Gastrocnemius medialis (tissue), 4 donors: ENCODE results near the gene TRHDE.

ENCODE experiments used
- POLR2A ChIP-seq, 2 donors: fragments of 450-650 bp; IDR thresholded peaks; one replicate each; pipeline ENCODE4 v1.6.1; 2017; ENCODE audit warnings: antibody characterized with exemption in 2 of 2, mild to moderate bottlenecking in 2 of 2, moderate library complexity in 2 of 2
- TF ChIP-seq, protein P1 (sequence below), 5 experiments: fragments of 450-650 bp in 3 of 5; fragments of 200-600 bp in 2 of 5; sonication (generic) in 2 of 5; IDR thresholded peaks in 4 of 5; conservative IDR thresholded peaks in 1 of 5; 1 replicate in 4 of 5; 2 replicates in 1 of 5; pipeline ENCODE4 v1.5.1; 2016 to 2019; ENCODE audit warnings: antibody characterized with exemption in 5 of 5, mild to moderate bottlenecking in 3 of 5, moderate library complexity in 3 of 5

DNA sequence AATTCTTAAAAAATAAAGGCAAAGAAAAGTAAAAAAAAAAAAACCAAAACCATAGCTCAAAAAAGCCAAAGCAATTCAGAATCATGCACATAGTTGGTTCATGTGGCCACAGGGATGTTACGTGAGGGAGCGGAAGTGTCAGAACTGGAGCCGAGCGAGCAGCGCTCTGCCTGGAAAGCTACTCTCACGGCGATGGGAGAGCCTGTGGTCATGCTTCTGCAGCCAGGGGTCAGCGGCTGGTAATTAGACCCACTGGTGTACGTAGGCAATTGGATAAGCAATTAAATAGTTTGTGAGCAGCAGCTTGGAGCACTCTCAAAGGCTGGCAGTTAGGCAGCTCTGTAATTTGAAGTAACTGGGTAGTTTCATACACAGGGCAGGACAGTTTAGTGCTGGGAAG lies 58.1 kb downstream of the TRHDE start:
- TF ChIP-seq POLR2A (IDR thresholded peaks at IDR 0.05): no peak
- TF ChIP-seq, protein P1, sequence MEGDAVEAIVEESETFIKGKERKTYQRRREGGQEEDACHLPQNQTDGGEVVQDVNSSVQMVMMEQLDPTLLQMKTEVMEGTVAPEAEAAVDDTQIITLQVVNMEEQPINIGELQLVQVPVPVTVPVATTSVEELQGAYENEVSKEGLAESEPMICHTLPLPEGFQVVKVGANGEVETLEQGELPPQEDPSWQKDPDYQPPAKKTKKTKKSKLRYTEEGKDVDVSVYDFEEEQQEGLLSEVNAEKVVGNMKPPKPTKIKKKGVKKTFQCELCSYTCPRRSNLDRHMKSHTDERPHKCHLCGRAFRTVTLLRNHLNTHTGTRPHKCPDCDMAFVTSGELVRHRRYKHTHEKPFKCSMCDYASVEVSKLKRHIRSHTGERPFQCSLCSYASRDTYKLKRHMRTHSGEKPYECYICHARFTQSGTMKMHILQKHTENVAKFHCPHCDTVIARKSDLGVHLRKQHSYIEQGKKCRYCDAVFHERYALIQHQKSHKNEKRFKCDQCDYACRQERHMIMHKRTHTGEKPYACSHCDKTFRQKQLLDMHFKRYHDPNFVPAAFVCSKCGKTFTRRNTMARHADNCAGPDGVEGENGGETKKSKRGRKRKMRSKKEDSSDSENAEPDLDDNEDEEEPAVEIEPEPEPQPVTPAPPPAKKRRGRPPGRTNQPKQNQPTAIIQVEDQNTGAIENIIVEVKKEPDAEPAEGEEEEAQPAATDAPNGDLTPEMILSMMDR (IDR thresholded peaks at IDR 0.05 in 4 of 5, conservative IDR thresholded peaks at IDR 0.05 in 1 of 5): no peak
